Measurements from ENCODE around the gene IFIT2. TPM values are rescaled to one million over a fixed set of nuclear protein-coding genes. Genes with fewer than 3 reads are reported as not detected.

Gene IFIT2
- polyA plus RNA-seq, 1 of the 3 experiments (the other 2 are of a cell fraction): 0.99 TPM

GRCh38 chr10:89297791-89298190, 4.1 kb upstream of the IFIT2 start:
- Histone ChIP-seq H3K4me2 (no peak overlapping the region), H3K4me3 (ENCODE audit: low read depth in 2 of 2, low read length in 1 of 2) (no peak overlapping the region), H3K4me1 (ENCODE audit: control insufficient read depth in 1 of 2, insufficient read depth in 2 of 2, low read depth in 1 of 2, low read length in 1 of 2) (peaks cover 5% of the 10 kb centered on the region in 2 experiments; a peak in 3 of 4 replicates), H3K9me2 (no peaks in the 10 kb centered on the region), H3F3A (replicated peaks; ENCODE audit: insufficient read depth) (no peaks in the 10 kb centered on the region), H3K27ac (ENCODE audit: low read depth in 2 of 2, low read length in 1 of 2) (no peak overlapping the region), H3K36me3 (replicated peaks in 1 of 2; ENCODE audit: control insufficient read depth in 1 of 2, insufficient read depth in 2 of 2, low read length in 1 of 2) (no peaks in the 10 kb centered on the region), H3K27me3 (ENCODE audit: insufficient read depth) (no peaks in the 10 kb centered on the region), H3K79me2 (ENCODE audit: insufficient read depth) (no peaks in the 10 kb centered on the region), H2AFZ (ENCODE audit: low read depth) (no peak overlapping the region), H3K9me3 (no peaks in the 10 kb centered on the region), H4K20me1 (ENCODE audit: insufficient read depth) (no peaks in the 10 kb centered on the region), H3K9ac (no peak overlapping the region)
- no peak for TF ChIP-seq RAD21 (IDR thresholded peaks at IDR 0.05; ENCODE audit: low read length)
- TF ChIP-seq MEF2A (IDR thresholded peaks at IDR 0.05; ENCODE audit: borderline replicate concordance, low read depth): no peak
- TF ChIP-seq FOSL2 (IDR thresholded peaks at IDR 0.05; ENCODE audit: borderline replicate concordance, low read depth): no peak
- no peak for TF ChIP-seq GATA2 (CRISPR knock-in tag; IDR thresholded peaks at IDR 0.05)
- TF ChIP-seq MAX (IDR thresholded peaks at IDR 0.05; ENCODE audit: low read depth): no peak
- TF ChIP-seq USF1 (IDR thresholded peaks at IDR 0.05; ENCODE audit: borderline replicate concordance, low read depth): no peak
- no peak for TF ChIP-seq EZH2phosphoT487 (IDR thresholded peaks at IDR 0.05; ENCODE audit: borderline replicate concordance, low read depth)
- TF ChIP-seq CHD2 (IDR thresholded peaks at IDR 0.05; ENCODE audit: low read length, partially characterized antibody): no peak
- TF ChIP-seq MXI1 (IDR thresholded peaks at IDR 0.05; ENCODE audit: low read depth, low read length): no peak
- TF ChIP-seq ELF1 (IDR thresholded peaks at IDR 0.05): no peak
- TF ChIP-seq JUND (IDR thresholded peaks at IDR 0.05): no peak
- TF ChIP-seq RCOR1 (IDR thresholded peaks at IDR 0.05; ENCODE audit: low read length): no peak
- 82% methylated on average over 3 of the region's 5 CpGs for WGBS (ENCODE audit: low lambda C conversion rate)
- no peak for DNase-seq
- POLR2A ChIA-PET: no interaction called here
- CTCF ChIA-PET: no interaction called here

GRCh38 chr10:89299031-89299430, 2.8 kb upstream of the IFIT2 start:
- POLR2A ChIA-PET: no interaction called here

More at GRCh38 chr10:89299031-89299430, 2.8 kb upstream of the IFIT2 start:
- H3K9me3 ChIP-seq: no peaks in the 10 kb centered on the region
- H3F3A ChIP-seq (replicated peaks; ENCODE audit: insufficient read depth): no peaks in the 10 kb centered on the region
- CTCF ChIA-PET: no interaction called here
- no peaks in the 10 kb centered on the region for H4K20me1 ChIP-seq (ENCODE audit: insufficient read depth)
- H3K79me2 ChIP-seq (ENCODE audit: insufficient read depth): no peaks in the 10 kb centered on the region
- no peak for DNase-seq
- no peak overlapping the region for H3K4me3 ChIP-seq (ENCODE audit: low read depth in 2 of 2, low read length in 1 of 2)
- H2AFZ ChIP-seq (ENCODE audit: low read depth): no peak overlapping the region
- H3K4me1 ChIP-seq (ENCODE audit: control insufficient read depth in 1 of 2, insufficient read depth in 2 of 2, low read depth in 1 of 2, low read length in 1 of 2): peaks cover 5 to 6% of the 10 kb centered on the region in 2 experiments; a peak in 3 of 4 replicates
- TF ChIP-seq REST (IDR thresholded peaks at IDR 0.05; ENCODE audit: low read depth, low read length) (no peak), NFIC (IDR thresholded peaks at IDR 0.05; ENCODE audit: borderline replicate concordance) (no peak), IRF3 (IDR thresholded peaks at IDR 0.05; ENCODE audit: low read depth, low read length) (no peak), GABPA (IDR thresholded peaks at IDR 0.05; ENCODE audit: low read depth) (no peak), EP300 (IDR thresholded peaks at IDR 0.05; ENCODE audit: borderline replicate concordance in 1 of 2, low read depth in 1 of 2, low read length in 1 of 2) (no peak), RAD21 (IDR thresholded peaks at IDR 0.05; ENCODE audit: low read length) (no peak), SIN3A (IDR thresholded peaks at IDR 0.05; ENCODE audit: borderline replicate concordance, low read depth, low read length) (no peak), SMC3 (IDR thresholded peaks at IDR 0.05; ENCODE audit: low read depth, low read length) (no peak)
- WGBS (ENCODE audit: low lambda C conversion rate): 87% methylated on average over 4 of the region's 4 CpGs
- no peaks in the 10 kb centered on the region for H3K9me2 ChIP-seq
- no peak overlapping the region for H3K9ac ChIP-seq
- H3K36me3 ChIP-seq (replicated peaks in 1 of 2; ENCODE audit: control insufficient read depth in 1 of 2, insufficient read depth in 2 of 2, low read length in 1 of 2): no peaks in the 10 kb centered on the region
- H3K27me3 ChIP-seq (ENCODE audit: insufficient read depth): no peaks in the 10 kb centered on the region
- no peak overlapping the region for H3K27ac ChIP-seq (ENCODE audit: low read depth in 2 of 2, low read length in 1 of 2)
- H3K4me2 ChIP-seq: no peak overlapping the region
